Stimulated activated CD8-positive, alpha-beta memory T cell treated with anti-CD3 and anti-CD28 coated beads, Interleukin-15, amount 100 ng/mL, for 1 hour (primary cell): ENCODE results near the gene INSIG1.

Source experiments
- DNase-seq: peaks from one replicate; pipeline ENCODE4 v3.0.0-alpha.2; 2020; ENCODE audit warnings: low read depth

INSIG1 gene

GRCh38 chr7:155266440-155266839, 31.2 kb upstream of the INSIG1 start:
- no peak for DNase-seq

- DNase-seq = no peak
Measured at GRCh38 chr7:155267023-155267422, 30.7 kb upstream of the INSIG1 start.

GRCh38 chr7:155267436-155267835, 30.2 kb upstream of the INSIG1 start:
- no peak for DNase-seq

- DNase-seq = no peak
Measured at GRCh38 chr7:155268211-155268610, 29.5 kb upstream of the INSIG1 start.

GRCh38 chr7:155268921-155269650, 28.6 kb upstream of the INSIG1 start:
- no peak for DNase-seq

GRCh38 chr7:155269766-155270585, 27.7 kb upstream of the INSIG1 start:
- DNase-seq = no peak

- no peak for DNase-seq
Measured at GRCh38 chr7:155270861-155271260, 26.8 kb upstream of the INSIG1 start.

- no peak for DNase-seq
Measured at GRCh38 chr7:155274633-155275355, 22.9 kb upstream of the INSIG1 start.

GRCh38 chr7:155276042-155276799, 21.5 kb upstream of the INSIG1 start:
- DNase-seq = no peak

GRCh38 chr7:155276800-155277375, 20.8 kb upstream of the INSIG1 start:
- DNase-seq = no peak

GRCh38 chr7:155277385-155277994, 20.2 kb upstream of the INSIG1 start:
- DNase-seq = no peak

- DNase-seq = no peak
Measured at GRCh38 chr7:155278921-155279320, 18.8 kb upstream of the INSIG1 start.

GRCh38 chr7:155279787-155280445, 17.8 kb upstream of the INSIG1 start:
- DNase-seq = no peak

- DNase-seq = no peak
Measured at GRCh38 chr7:155280446-155281397, 17.0 kb upstream of the INSIG1 start.

GRCh38 chr7:155281398-155281969, 16.2 kb upstream of the INSIG1 start:
- no peak for DNase-seq

GRCh38 chr7:155282671-155283070, 15.0 kb upstream of the INSIG1 start:
- DNase-seq = no peak

GRCh38 chr7:155283565-155284194, 14.0 kb upstream of the INSIG1 start:
- no peak for DNase-seq

- no peak for DNase-seq
Measured at GRCh38 chr7:155284496-155285274, 13.0 kb upstream of the INSIG1 start.
